GM12865 (cell line): ENCODE measurements around the gene ADGRV1.

ENCODE experiments used
- DNase-seq: peaks from one replicate; pipeline ENCODE4 v3.0.0; 2010; ENCODE audit warnings: low read depth
- H3K4me3 ChIP-seq: 2 replicates; pipeline ENCODE4 v1.5.1; 2011; ENCODE audit warnings: mild to moderate bottlenecking, low read depth, low read length, control low read depth
- TF ChIP-seq, protein P1 (sequence below): IDR thresholded peaks from 2 replicates; pipeline ENCODE4 v1.5.1; 2011; ENCODE audit warnings: low read length, control low read depth, low read depth, inconsistent platforms; ENCODE audit not compliant: insufficient read depth; ENCODE audit errors: missing control alignments

The ADGRV1 gene

DNA sequence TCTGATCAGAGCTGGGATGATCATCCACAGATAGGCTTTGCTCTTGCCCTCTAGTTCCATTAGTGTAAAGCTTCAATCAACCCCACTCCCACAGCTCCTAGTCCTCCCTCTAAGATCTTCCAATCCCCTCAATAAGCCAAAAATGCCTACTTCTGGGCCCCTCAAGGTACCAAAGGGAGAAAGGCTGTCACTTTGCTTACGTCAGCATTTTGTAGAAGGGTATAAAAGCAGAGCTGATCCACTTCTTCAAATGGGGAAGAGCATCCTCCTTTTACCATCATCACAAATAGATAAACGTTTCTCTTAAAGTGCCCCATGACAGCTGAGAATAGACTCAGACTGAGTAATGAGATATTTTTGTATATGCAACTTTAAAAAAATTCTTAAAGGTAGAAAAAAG lies 13.1 kb upstream of the ADGRV1 start:
- no peak overlapping the region for H3K4me3 ChIP-seq
- DNase-seq, result no peak
- TF ChIP-seq, protein P1, sequence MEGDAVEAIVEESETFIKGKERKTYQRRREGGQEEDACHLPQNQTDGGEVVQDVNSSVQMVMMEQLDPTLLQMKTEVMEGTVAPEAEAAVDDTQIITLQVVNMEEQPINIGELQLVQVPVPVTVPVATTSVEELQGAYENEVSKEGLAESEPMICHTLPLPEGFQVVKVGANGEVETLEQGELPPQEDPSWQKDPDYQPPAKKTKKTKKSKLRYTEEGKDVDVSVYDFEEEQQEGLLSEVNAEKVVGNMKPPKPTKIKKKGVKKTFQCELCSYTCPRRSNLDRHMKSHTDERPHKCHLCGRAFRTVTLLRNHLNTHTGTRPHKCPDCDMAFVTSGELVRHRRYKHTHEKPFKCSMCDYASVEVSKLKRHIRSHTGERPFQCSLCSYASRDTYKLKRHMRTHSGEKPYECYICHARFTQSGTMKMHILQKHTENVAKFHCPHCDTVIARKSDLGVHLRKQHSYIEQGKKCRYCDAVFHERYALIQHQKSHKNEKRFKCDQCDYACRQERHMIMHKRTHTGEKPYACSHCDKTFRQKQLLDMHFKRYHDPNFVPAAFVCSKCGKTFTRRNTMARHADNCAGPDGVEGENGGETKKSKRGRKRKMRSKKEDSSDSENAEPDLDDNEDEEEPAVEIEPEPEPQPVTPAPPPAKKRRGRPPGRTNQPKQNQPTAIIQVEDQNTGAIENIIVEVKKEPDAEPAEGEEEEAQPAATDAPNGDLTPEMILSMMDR, result no peak

DNA sequence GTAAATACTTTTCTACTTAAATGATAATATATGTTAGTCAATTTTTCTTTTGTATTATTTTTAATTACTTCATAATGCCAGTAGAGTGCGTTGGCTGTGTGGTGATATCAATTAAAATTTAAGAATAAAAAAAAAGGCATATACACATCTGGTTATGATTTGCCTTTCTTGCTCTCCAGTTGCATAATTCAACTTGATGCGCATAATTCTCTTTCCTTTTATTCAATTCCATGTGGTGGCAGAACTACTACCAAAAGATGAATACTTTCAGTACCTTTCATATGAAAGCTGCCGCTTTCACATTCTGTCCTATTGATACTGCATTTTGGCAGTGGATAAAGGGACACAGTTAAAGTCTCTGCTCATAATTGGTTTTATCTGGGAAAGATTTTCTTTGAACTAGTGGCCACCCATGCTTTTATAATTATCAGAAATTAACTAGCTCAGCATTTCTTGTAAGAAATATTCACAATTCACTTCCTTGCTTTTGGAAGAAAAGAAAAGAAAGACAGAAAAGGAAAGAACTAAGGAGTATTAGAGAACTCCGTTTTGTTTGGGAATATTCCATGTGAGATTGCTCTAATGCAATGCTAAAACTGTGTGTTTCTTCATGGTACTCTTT lies 12.3 kb upstream of the ADGRV1 start:
- TF ChIP-seq, protein P1, result no peak
- no peak for DNase-seq

DNA sequence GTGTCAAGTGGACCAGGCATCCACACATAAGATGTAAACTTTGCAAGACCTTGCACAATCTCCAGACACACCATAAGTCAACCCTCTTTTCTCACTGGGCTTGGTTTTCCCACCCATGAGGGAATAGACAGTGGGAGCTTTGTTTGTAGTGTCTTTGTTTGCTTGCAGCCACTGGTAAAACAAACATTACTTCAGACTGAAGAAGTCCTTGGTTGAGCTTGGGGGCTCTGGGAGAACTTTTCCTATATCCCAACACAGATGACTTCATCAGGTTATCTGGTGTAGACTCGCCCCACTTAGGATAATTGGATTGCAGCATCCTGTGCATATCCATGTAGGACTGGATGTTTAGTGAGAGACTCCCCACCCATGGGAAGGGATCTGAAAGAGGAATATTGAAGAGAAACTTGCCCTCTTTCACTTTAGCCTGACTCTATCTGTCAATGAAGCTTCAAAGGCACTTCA lies 11.5 kb upstream of the ADGRV1 start:
- TF ChIP-seq, protein P1, result no peak
- no peak overlapping the region for H3K4me3 ChIP-seq
- DNase-seq, result no peak

More for the DNA sequence above, 12.3 kb upstream of the ADGRV1 start:
- H3K4me3 ChIP-seq, result no peak overlapping the region

DNA sequence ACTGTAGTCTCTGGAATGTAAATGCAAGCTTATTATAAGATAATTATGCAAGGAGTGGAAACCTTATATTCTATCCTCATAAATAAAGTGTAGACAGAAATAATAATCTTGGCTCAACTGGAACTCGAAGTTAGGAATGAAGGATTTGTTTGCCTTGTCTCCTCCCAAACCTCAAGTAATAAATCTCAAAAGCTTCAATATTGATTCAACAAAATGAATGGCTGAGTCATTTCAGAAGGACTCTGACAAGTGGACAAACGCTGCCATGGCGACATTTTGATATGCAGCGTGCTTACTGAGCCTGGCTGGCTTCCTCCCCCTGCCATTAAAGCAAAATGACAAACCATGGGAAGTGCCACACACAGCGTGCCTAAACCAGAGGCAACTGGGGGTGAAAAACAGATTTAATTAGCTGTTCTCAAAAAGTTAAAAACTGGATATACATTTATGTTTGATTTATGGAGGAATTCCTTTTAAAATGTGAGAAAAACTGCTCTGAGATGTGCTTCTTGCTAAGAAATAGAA lies 10.5 kb upstream of the ADGRV1 start:
- DNase-seq, result peak; percentile 57

DNA sequence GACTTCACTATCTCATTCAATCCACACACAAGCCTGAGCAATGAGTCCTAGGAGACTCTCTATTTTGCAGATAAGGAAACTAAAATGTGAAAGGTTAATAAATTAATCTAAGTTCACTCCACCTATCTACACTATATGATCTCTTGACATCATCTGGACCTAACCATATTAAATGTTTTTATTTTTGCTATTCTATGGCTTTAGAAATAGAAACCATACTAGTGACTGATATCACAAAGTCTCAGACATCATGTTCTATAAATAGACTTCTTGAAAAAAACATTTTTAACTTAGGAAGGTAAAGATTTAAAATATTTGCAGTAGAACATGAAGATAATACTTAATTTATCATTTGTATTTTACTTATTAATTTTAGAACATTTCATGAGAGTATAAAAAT lies 9.4 kb upstream of the ADGRV1 start:
- no peak overlapping the region for H3K4me3 ChIP-seq
- DNase-seq, result no peak
- TF ChIP-seq, protein P1, result no peak

More for the DNA sequence above, 10.5 kb upstream of the ADGRV1 start:
- H3K4me3 ChIP-seq, result no peak overlapping the region
- TF ChIP-seq, protein P1, result no peak

DNA sequence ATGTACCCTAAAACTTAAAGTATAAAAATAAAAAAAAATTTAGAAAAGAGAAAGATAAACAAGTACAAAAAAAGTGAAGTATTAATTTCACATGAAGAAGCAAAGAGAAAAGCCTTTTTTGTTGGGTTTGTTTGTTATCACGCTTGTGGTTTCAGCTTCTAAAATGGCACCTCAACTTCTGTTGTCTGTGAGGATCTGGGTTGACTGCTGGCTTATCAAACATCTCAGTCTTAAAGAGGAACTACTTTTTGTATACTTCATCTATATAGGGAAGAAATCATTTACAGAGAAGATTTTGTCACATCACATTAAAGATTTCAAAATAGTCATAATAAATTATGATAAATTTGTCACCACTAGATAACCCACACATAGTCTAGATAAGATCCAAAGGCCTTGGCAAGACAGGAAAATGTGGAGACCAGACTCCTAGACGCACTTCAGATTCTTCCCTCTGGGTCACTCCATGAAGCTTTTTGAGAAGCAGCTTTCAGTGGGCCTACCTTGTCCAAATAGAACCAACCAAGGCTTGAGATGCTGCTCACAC lies 8.8 kb upstream of the ADGRV1 start:
- DNase-seq, result no peak
- H3K4me3 ChIP-seq, result no peak overlapping the region
- TF ChIP-seq, protein P1, result no peak

DNA sequence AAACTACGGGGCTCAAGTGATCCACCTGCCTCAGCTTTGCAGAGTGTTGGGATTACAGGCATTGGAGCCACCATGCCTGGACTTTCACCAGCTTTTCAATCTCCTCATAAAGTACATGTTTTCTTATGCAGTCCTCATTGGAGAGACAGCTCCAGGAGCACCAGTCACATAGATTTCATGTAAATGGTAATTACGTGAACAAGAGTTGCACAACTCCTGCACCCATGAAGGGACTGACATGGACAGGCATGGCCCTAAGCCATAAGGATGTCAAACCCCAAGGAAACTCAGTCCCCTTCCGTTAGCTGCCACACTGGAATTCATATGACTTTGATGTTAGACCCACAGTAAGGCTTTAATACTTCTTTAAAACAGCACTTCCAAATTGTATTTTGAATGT lies 7.6 kb upstream of the ADGRV1 start:
- TF ChIP-seq, protein P1, result no peak
- no peak overlapping the region for H3K4me3 ChIP-seq
- DNase-seq, result no peak
